ENCODE results near the gene TARP.
"Not testable (repeated sequence)": the region's sequence is repeated elsewhere in the genome, so short reads cannot be mapped to it uniquely, and the experiment has no call there.

TARP gene

GRCh38 chr7:38299275-38299931 lies 26.0 kb upstream of the TARP start:
- DNase-seq (ENCODE audit: low spot score), result no peak

- no peak for DNase-seq (ENCODE audit: low spot score)
Observed at GRCh38 chr7:38296059-38296857, 22.8 kb upstream of the TARP start.

- no peak for DNase-seq (ENCODE audit: low spot score)
Observed at GRCh38 chr7:38294926-38295325, 21.5 kb upstream of the TARP start.

- no peak for DNase-seq (ENCODE audit: low spot score)
Observed at GRCh38 chr7:38292442-38292841, 19.0 kb upstream of the TARP start.

GRCh38 chr7:38291650-38292049 lies 18.2 kb upstream of the TARP start:
- DNase-seq (ENCODE audit: low spot score), result no peak

DNA sequence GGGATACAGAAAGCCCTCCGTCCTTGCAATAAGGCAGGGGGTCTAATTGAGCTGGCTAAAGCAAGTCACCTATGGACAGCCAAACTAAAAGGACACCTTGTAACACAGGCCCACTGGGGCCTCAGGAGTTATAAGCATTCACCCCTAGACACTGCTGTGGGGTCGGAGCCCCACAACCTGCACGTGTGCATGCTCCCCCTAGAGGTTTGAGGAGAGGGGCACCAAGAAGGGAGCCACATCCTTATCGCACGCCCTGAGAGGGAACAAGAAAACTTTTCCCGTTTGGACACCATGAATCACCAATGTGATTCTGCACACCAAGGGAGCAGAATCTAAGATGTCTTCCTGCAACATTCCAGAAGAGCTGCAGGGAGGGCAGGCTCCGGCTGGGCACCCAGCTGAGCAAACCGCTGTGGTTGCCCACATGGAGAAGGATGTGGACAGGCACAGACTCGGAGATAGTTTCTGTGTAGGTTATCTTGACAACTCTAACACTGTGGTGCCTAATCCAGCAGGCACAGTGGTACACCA lies 17.7 kb upstream of the TARP start:
- DNase-seq (ENCODE audit: low spot score), result no peak

GRCh38 chr7:38284553-38284952 lies 11.1 kb upstream of the TARP start:
- no peak for DNase-seq (ENCODE audit: low spot score)

GRCh38 chr7:38283809-38284208 lies 10.4 kb upstream of the TARP start:
- DNase-seq (ENCODE audit: low spot score), result no peak

DNA sequence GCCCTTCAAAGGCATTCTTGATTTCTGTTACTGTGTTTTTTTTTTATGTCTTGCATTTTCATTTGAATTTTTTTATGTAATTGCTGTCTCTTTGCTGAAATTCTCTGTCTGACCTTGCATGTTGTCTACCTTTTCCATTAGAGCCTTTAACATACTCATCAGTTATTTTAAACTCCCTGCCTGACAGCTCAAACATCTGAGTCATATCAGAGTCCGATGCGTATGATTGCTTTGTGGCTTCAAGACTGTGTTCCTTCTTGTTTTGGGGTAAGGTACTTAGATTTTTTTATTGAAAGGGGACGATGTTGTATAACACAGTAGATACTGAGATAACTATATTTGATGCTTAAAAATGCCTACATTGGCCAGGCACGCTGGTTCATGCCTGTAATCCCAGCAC lies 9.7 kb upstream of the TARP start:
- no peak for DNase-seq (ENCODE audit: low spot score)

GRCh38 chr7:38282081-38282480 lies 8.6 kb upstream of the TARP start:
- no peak for DNase-seq (ENCODE audit: low spot score)

DNA sequence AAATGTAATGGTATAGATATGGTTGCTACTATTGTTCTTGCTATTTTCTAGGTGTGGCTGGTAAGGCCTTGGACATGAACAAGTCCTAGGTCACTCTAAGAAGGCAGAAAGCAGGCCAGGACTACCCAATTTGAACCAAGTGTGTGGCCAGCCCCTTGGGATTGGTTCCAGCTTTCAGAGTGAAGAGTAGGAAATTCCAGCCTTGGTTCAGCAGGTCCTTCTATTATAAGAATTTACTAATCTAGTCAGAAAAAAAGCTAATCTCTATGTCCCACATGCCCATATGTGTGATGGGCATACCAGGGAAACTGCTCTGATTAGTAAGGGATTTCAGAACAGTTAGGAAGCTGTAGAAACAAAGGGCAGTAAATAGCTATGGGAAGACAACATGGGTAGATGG lies 7.8 kb upstream of the TARP start:
- no peak for DNase-seq (ENCODE audit: low spot score)

DNA sequence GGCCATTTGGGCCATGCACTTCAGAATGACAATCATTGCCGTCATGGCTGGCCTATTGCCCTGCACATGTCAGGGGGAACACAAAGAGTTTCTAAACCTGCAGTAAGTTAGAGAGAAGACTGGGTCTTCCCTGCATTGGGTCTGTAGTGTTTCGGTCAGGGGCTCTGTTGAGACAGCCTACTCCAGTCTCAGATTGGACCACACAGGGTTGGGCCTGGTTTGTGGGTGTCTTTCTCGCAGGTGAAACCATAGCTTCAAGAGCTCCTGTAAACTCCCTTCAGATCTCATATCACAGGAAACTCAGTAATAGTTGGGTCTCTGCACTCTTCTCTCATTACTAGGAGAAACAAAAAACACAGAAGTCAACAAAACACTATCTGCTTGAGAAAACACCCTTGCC lies 7.3 kb upstream of the TARP start:
- DNase-seq (ENCODE audit: low spot score), result no peak

DNA sequence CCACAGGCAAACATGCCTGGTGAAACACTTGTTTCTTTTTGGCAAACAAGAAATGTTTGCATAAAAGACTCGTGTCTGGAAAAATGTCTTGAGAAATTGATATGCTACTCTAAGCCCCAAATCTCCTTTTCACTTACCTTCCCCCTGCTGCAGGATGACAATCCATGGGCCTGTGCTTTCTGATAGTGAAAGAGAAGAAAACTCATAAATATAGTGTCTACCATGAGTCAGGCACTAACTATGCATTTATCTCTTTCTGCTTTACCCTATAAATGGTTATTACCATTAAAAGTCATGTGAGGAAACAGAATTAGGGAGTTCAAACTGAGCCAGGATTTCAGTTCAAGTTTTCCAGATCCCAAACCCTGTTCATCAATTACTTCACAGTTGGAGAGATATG lies 6.6 kb upstream of the TARP start:
- no peak for DNase-seq (ENCODE audit: low spot score)

- no peak for DNase-seq (ENCODE audit: low spot score)
Observed at GRCh38 chr7:38276096-38276877, 2.9 kb upstream of the TARP start.

DNA sequence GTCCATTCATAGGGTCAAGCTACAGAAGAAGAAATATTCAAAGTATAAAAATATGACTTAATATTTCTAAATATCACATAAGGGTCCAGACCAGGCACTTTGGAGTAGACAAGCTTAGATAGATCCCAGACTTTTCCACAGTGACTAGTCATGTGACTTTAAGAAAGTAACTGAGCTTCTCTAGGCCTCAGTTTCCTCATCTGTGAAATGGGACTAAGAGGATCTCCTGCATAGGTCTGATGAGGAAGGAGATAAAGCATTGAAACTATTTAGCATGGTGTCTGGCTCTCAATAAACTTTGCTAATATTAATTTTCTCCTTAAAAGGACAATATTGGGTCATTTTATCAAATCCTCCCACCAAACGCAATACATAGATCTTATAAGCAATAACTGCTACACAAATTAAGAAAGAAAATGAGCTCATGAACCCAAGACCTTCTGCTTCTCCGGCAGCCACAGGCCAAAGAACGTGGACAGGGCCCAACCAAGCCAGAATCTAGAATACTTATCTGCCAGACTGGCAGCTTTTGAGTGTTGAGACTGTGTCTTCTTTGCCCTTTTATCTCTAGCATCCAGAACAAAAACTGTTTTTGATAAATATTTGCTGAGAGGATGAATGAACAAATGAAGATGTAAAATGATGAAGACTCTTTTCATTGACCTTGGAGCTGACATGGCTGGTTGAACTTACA lies 1.6 kb upstream of the TARP start:
- DNase-seq (ENCODE audit: low spot score), result no peak

DNA sequence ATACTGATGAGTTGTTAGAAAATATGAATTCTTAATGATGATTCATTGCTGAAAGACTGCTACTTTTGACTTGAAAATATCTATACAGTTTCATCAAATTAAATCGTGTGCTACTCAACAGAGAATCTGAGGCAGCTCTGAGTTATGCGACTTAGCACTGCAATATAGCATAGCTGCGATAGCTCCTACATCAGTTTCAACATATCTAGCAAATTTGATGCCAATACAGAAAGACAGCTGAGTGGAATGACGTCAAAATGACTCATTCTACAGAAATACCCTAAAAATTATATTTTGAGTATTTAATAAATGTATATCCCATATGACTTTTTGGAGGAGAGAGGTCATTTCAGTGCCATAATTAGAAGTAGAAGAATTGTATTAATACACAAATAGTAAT lies 1.1 kb upstream of the TARP start:
- no peak for DNase-seq (ENCODE audit: low spot score)

DNA sequence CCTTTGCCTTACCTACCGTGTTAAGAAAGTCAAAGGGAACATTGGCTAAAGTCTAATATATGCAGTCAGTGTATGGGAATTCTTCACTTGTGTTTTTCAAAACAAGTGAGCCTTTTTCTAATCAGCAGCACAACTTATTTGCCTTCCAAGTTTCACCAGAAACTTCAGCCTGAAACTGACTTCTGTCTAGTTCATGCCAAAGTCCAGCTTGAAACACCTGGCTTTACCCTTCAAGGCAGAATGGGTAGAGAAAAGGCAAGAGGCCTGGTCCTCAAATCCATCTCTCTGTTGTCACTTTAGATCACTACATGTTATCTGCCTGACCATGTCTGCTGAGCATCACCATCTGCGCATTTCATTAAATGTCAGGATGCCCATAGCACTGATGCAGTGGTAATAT lies 3.0 kb downstream of the TARP start:
- not testable (repeated sequence) for DNase-seq (ENCODE audit: low spot score)

DNA sequence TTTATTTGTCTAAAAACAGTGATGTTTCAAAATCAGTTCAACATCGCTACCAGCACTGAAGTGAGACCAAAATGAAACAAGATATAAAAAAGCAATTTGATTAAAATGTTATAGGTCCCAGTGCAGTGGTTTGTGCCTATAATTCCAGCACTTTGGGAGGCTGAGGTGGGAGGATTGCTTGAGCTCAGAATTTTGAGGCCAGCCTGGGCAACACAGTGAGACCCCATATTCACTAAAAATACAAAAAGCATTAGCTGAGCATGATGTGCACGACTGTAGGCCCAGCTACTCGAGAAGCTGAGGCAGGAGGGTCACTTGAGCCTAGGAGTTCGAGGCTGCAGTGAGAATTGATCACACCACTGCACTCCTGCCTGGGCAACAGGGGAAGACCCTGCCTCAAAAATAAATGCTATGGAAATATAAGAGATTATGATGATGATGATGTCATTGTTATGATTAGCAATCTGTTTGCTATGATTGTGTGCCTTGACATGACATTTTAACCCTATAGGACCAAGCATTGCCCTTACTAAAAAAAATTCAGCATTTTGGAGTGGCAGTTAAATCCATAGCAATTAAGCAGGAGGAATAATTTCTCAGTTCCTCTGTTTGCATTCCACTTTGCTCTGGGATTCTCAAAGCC lies 3.6 kb downstream of the TARP start:
- DNase-seq (ENCODE audit: low spot score), result not testable (repeated sequence)

DNA sequence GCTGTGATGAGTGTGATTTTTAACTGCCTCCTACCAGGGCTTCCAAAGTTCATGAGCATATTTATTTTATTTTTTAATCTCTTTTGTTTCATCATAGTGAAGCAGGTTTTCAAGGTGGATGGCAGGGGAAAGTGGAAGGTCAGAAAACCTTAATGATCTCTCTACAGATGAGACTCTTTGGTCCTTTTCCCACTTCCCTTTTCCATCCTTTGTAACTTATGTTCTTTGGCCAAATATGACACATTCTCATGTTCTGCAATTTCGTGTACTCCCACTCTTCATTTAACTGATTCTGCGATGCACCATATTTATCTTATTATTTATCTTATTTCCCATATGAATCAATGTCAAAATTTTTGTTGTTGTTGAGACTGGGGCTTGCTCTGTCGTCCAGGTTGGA lies 7.5 kb downstream of the TARP start:
- DNase-seq (ENCODE audit: low spot score), result not testable (repeated sequence)

- DNase-seq (ENCODE audit: low spot score), result not testable (repeated sequence)
Observed at GRCh38 chr7:38264602-38265001, 8.8 kb downstream of the TARP start.

- DNase-seq (ENCODE audit: low spot score), result not testable (repeated sequence)
Observed at GRCh38 chr7:38263274-38263673, 10.2 kb downstream of the TARP start.

DNA sequence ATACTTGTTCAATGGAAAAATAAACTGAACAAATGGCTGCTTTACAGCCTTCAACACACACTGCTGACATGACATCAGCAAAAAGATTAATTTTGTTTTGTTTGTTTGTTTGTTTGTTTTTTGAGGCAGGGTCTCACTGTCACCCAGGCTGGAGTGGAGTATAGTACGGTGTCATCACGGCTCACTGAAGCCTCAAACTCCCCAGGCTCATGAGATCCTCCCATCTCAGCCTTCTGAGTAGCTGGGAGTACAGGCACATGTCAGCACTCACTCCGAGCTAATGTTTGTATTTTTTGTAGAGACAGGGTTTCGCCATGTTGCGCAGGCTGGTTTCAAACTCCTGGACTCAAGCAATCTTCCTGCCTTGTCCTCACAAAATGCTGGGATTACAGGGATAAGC lies 10.9 kb downstream of the TARP start:
- no peak for DNase-seq (ENCODE audit: low spot score)
